GM12892 (cell line): ENCODE results near the gene CST8.

ENCODE experiments used
- DNase-seq: peaks from one replicate; pipeline ENCODE4 v3.0.0; 2011; ENCODE audit not compliant: insufficient read length
- FAIRE-seq: peaks from 2 replicates; lab custom pipeline; 2011; peaks lifted over from hg19 to GRCh38; lab: Jason Lieb, UNC
- POLR2A ChIP-seq: IDR thresholded peaks from 2 replicates; pipeline ENCODE4 v1.6.1; 2011; ENCODE audit warnings: low read depth, low read length, control low read depth
- POLR2AphosphoS5 ChIP-seq: IDR thresholded peaks from 2 replicates; pipeline ENCODE4 v1.6.1; 2011; ENCODE audit warnings: low read depth, low read length, control low read depth
- TAF1 ChIP-seq: IDR thresholded peaks from 2 replicates; pipeline ENCODE4 v1.6.1; 2011; ENCODE audit warnings: low read depth, mild to moderate bottlenecking, control low read depth, low read length, borderline replicate concordance

The CST8 gene

DNA sequence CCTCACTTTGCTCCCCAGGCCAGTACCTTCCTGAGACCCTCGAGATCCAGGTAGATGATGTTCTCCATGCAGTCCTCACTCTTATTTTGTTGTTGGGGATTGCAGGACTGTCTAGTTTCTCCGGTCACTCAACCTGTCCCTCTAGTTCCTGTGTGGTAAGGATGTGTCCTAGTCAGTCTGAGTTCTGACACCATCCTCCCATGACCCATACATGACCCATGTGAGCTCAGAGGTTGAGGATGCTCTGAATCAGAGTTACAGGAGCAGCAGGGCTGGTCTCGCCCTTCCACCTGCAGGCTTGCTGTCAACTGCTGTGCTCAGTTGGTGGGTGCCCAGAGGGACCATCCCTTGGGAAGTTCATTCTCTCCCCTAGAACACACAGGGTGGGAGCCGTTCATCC is 11.9 kb upstream of the CST8 start:
- FAIRE-seq (no peak), DNase-seq (no peak)
- no peak for TF ChIP-seq TAF1
- no peak for TF ChIP-seq POLR2A
- no peak for TF ChIP-seq POLR2AphosphoS5

DNA sequence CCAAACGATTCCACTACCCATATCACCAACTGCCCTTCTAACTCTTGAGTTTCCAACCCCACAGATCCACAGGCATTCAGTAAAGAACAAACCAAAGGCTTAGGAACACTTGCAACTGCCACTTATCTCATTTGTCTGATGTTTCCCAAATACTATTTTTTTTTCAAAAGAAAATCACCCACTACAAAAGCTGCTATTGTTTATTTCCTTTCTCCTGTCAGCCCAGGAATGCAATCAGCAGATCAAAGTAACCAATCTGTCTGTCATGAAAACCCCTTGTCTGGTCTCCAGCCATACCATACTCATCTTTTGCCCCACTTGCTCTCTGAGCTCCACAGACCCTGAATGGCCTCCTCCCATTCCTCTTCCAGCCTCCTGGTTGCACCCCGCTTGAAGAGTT is 8.8 kb upstream of the CST8 start:
- DNase-seq = no peak
- no peak for TF ChIP-seq TAF1
- no peak for TF ChIP-seq POLR2A
- no peak for TF ChIP-seq POLR2AphosphoS5
- no peak for FAIRE-seq

DNA sequence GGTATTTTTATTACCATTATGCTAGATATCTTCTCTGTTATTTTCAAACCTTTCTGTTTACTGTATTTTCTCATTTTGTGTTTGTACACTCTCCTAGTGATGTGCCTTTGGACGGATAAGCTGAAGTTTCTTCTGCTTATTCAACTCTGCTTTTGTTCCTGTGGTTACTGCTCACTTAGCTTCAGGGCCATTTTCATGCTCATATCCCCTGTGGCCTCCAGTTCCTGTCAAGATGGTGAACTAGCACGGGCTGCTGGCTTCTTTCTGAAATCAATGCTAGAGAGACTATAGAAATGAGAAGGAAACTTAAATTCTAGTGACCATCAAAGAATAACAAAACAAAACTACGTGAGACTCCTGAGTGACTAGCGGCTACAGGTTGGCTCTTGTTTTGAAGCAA is 6.8 kb upstream of the CST8 start:
- DNase-seq (no peak), FAIRE-seq (no peak)
- TF ChIP-seq POLR2A (no peak), TAF1 (no peak), POLR2AphosphoS5 (no peak)

DNA sequence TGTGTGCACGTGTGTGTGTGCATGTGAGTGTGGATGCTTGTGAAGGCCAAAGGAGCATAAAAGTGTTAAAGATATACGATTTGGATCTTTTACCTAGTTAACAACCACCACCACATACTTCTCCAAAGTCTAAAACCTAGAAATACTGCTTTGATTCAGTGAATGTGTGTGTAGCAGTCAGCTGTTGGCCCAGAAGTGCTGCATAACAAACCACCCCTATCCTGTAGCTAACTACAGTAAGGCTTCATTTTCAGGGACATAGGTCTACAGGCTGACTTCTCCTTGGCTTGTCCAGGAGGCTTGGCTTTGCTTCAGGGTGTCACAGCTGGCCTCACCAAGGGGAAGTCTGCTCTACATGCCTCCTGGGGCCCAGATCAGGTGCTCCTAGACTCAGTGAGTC is 2.4 kb upstream of the CST8 start:
- TF ChIP-seq TAF1 (no peak), POLR2AphosphoS5 (no peak), POLR2A (no peak)
- no peak for FAIRE-seq
- DNase-seq = no peak

DNA sequence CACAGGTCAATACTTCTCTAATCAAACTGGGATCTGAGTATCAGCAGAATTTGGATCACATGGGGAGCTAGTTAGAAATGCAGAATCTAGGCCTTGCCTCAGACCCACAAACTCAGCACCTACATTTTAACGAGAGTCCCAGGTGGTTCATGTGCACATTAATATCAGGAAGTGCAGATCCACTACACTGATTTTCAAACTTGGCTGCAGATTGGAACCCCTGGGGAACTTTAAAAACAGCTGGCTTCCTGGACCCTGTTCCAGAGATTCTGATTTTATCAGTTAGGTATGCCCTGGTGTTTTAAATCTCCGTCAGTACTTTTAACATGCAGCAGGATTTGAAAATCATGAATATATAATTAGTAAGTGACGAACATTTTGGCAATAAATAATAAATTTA is 1.9 kb upstream of the CST8 start:
- no peak for FAIRE-seq
- TF ChIP-seq POLR2AphosphoS5 = no peak
- TF ChIP-seq POLR2A = no peak
- TF ChIP-seq TAF1 = no peak

DNA sequence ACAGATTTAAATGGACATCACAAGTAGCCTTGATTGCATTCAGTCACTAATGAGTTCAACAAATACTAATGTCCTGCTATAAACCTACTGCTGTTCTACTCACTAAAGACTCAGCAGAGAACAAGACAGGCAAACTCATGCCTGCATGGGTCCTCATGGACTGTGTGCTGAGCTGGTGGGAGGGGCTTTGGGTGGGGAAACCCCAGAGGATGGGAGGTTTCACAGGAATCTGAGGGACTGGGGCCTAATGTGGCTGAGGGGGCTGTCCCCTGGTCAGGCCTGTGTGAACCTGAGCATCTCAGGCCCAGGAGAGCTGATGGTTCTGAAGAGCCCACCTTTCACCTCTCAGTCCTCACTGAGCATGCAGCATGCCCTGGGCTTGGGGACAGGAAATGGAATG is 1.4 kb downstream of the CST8 start:
- TF ChIP-seq POLR2A (no peak), POLR2AphosphoS5 (no peak), TAF1 (no peak)
- FAIRE-seq (no peak), DNase-seq (no peak)

More for the DNA sequence above, 1.9 kb upstream of the CST8 start:
- no peak for DNase-seq

DNA sequence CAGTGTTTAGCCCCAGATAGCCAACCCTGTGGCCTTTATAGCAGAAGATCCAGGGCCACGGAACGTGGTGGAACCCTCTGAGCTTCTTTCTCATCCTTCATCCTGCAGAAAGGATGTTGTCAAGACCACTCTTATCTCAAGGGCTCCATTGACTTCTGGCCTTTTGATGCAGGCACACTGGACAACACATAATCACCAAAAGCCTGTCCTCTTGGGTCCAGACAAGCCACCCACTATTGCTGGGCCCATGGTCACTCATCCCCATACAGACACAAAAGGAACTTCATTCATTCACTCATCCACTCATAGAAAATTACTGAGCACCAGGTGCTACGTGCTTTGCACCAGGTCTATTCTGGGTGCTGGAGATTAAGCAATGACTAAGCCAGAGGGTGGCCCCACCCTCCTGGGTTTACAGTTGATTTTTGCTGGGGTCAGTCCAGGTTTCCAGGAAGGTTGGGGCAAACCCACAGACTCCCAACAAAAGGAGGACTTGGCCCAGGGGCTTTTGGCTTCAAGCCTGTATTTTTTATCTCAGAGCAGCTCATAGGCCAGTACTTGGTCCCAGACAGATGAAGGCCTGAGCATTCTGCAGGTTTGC is 2.4 kb downstream of the CST8 start:
- FAIRE-seq (no peak), DNase-seq (no peak)
- TF ChIP-seq POLR2AphosphoS5 (no peak), TAF1 (no peak), POLR2A (no peak)

DNA sequence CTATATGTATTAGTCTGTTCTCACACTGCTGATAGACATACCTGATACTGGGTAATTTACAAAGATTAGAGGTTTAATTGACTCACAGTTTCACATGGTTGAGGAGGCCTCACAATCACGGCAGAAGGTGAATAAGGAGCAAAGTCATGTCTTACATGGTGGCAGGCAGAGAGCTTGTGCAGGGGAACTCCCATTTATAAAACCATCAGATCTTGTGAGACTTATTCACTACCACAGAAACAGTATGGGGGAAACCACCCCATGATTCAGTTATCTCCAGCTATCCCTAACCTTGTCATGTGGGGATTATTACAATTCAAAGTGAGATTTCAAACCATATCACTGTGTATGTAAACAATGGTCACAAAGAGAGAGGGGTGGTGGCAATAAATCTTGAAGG is 6.6 kb downstream of the CST8 start:
- TF ChIP-seq POLR2A = no peak
- DNase-seq (no peak), FAIRE-seq (no peak)

DNA sequence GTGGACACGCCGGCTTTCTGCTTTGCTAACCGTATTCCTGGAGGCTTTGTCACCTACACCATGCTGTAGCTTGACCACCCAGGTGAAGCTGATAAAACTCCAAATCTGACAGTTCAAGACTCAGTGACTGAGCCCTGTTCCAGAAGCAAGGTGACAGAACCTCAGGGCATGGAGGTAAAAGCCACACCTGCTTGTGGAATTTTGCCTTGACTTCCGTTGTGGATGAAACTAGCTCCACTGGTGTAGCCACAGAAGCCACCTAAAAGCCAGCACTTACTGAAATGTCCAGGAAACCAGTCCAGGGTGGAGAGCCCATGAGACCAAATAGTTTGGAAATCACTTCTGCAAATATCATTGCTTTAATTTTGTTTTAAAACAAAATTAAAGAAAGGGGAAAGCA is 11.0 kb downstream of the CST8 start:
- no peak for TF ChIP-seq TAF1
- no peak for TF ChIP-seq POLR2A
- no peak for TF ChIP-seq POLR2AphosphoS5
- FAIRE-seq (no peak), DNase-seq (no peak)

DNA sequence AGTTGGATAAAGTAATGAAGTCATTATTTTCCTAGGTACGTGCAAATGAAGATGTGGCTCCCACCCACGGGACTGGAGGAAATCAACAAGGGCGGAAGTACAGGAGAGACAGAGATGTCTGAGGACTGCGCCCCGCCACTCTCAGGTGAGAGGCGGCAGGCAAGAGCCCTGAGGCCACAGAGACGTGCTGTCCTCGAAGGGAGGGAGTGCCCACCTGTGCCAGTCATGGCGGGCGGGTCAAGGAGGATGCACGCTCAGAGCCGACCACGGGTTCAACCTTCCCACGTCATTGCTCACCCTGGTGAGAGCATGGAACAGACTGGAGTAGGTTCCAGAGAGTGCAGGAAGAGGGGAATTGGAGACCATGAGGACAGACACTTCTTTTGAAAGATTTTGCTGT is 12.7 kb downstream of the CST8 start:
- TF ChIP-seq TAF1 (no peak), POLR2A (no peak), POLR2AphosphoS5 (no peak)
- FAIRE-seq (no peak), DNase-seq (no peak)

DNA sequence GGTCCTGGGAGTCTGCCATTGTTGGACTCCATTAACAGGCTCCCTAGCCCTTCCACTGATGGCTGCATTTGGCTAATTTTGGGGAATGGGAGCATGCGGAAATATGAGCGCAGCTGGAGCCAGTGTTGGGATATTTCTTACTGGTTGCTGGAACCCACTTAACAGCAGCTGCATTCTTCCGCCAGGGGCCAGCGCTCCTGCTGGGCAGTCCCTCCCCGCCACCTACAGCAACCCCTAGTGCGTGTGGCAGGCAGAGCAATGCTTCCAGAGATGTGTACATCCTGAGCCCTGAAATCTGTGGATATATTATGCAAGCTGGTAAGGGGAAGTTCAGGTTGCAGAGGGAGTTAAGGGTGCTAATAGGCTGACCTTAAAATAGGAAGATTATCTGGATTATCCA is 16.4 kb downstream of the CST8 start:
- TF ChIP-seq POLR2AphosphoS5 = no peak
- no peak for TF ChIP-seq POLR2A
- no peak for TF ChIP-seq TAF1
- DNase-seq = no peak
- no peak for FAIRE-seq

DNA sequence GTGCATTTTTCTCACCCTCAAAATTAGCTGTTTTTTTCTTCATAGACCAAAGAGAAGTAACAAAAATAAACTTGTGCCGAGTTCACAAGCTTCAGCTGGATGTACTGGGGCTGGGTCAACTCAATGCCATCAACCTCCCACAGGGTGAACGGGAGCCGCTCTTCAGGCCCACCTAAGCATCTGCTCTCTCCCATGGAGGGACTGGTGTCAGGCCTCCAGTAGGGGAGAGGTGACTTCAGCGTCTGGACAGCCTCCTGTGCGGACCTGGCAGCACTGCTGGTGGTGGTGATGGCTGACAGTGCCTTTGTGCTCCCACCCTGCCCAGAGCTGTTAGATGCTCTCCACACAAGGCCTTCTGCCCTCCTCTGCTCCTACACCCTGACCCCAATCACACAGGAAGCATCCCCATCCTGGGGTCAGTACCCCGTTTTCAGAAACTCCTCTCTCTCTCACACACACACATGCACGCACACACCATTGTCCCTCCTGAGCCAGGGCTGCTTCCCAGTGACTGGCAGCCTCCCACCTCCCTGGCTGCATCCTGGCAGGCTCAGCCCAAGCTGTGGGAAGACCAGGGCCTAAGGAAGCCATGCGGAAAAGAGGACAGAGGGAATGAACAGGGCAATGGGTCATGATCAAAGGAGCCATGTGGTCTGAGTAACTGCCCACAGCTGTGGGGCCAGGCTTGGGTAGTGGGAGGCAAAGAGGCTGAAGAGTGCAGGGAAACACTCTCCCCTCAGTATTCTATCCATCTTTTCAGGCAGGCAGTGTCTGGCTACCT is 17.7 kb downstream of the CST8 start:
- TF ChIP-seq POLR2A (no peak), TAF1 (no peak), POLR2AphosphoS5 (no peak)
- FAIRE-seq (no peak), DNase-seq (no peak)
